ENCODE data around the gene DENND1C. TPM values are rescaled to one million over a fixed set of nuclear protein-coding genes. Genes with fewer than 3 reads are reported as not detected.

The DENND1C gene
- total and polyA plus RNA-seq, 9 of the 15 experiments (the other 6 are each of a cell fraction or from before 2014, with no cell fraction given), result 0.03 to 1.2 (median 0.32) TPM; not detected in 1

DNA sequence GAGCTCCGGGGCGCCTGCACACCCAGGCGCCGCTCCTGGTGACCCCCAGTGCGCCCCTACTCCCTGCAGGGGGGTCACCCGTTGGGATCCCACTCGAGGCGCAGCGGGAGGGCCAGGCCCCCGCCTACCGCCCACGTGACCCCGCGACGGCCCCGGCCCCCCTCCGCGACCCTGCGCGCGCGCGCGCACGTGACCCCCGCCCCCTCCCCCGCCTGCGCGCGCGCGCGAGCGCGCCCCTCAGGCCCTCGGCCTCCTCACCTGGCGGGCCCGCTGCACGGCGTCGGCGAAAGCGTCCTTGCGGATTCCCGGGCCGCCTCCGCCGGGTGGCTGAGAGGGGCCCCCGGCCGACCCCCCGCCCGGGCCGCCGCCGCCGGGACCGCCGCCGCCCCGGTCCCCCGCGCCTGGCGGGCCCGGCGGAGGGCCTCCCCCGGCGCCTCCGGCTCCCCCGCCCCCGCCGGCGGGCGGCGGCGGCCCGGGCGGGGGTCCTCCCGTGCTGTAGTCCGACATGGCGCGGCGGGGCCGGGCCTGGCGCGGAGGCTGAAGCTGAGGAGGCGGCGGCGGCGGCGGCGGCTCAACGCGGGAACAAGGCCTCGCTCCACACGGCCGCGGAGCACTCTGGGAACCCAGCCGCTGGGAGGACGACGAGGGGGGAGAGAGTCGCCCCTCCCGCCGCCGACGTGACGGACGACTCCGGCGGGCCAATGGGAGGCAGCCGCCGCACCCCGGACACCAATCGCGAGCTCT lies 57.2 kb downstream of the DENND1C start, which contains the start of gene KHSRP (continued):
- TF ChIP-seq, protein P1, sequence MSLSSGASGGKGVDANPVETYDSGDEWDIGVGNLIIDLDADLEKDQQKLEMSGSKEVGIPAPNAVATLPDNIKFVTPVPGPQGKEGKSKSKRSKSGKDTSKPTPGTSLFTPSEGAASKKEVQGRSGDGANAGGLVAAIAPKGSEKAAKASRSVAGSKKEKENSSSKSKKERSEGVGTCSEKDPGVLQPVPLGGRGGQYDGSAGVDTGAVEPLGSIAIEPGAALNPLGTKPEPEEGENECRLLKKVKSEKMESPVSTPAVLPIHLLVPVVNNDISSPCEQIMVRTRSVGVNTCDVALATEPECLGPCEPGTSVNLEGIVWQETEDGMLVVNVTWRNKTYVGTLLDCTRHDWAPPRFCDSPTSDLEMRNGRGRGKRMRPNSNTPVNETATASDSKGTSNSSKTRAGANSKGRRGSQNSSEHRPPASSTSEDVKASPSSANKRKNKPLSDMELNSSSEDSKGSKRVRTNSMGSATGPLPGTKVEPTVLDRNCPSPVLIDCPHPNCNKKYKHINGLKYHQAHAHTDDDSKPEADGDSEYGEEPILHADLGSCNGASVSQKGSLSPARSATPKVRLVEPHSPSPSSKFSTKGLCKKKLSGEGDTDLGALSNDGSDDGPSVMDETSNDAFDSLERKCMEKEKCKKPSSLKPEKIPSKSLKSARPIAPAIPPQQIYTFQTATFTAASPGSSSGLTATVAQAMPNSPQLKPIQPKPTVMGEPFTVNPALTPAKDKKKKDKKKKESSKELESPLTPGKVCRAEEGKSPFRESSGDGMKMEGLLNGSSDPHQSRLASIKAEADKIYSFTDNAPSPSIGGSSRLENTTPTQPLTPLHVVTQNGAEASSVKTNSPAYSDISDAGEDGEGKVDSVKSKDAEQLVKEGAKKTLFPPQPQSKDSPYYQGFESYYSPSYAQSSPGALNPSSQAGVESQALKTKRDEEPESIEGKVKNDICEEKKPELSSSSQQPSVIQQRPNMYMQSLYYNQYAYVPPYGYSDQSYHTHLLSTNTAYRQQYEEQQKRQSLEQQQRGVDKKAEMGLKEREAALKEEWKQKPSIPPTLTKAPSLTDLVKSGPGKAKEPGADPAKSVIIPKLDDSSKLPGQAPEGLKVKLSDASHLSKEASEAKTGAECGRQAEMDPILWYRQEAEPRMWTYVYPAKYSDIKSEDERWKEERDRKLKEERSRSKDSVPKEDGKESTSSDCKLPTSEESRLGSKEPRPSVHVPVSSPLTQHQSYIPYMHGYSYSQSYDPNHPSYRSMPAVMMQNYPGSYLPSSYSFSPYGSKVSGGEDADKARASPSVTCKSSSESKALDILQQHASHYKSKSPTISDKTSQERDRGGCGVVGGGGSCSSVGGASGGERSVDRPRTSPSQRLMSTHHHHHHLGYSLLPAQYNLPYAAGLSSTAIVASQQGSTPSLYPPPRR (CRISPR knock-in tag; IDR thresholded peaks at IDR 0.05; ENCODE audit: borderline replicate concordance), result 0 out of 2 replicates have a peak, but pooled peaks have one; percentile 10
- TF ChIP-seq ZBTB1 (CRISPR knock-in tag; IDR thresholded peaks at IDR 0.05; ENCODE audit: borderline replicate concordance, low read depth), result no peak
- 0 out of 2 replicates have a peak, but pooled peaks have one; percentile 25 for TF ChIP-seq SMAD4 (CRISPR knock-in tag; conservative IDR thresholded peaks at IDR 0.05)
- peak; percentile 94 for TF ChIP-seq POLR2G (IDR thresholded peaks at IDR 0.05; ENCODE audit: low read depth, low read length)
- 0 out of 4 replicates have a peak, but pooled peaks of 1 of the 2 experiments have one; percentile 49 for TF ChIP-seq NONO (IDR thresholded peaks at IDR 0.05; ENCODE audit: low read depth in 2 of 2, low read length in 1 of 2)
- TF ChIP-seq MTA1 (IDR thresholded peaks at IDR 0.05; ENCODE audit: borderline replicate concordance), result no peak
- TF ChIP-seq, protein P2, sequence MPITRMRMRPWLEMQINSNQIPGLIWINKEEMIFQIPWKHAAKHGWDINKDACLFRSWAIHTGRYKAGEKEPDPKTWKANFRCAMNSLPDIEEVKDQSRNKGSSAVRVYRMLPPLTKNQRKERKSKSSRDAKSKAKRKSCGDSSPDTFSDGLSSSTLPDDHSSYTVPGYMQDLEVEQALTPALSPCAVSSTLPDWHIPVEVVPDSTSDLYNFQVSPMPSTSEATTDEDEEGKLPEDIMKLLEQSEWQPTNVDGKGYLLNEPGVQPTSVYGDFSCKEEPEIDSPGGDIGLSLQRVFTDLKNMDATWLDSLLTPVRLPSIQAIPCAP (CRISPR knock-in tag; IDR thresholded peaks at IDR 0.05; ENCODE audit: borderline replicate concordance), result no peak
- no peak for TF ChIP-seq KDM2B (CRISPR knock-in tag; IDR thresholded peaks at IDR 0.05)
- TF ChIP-seq, protein P3, sequence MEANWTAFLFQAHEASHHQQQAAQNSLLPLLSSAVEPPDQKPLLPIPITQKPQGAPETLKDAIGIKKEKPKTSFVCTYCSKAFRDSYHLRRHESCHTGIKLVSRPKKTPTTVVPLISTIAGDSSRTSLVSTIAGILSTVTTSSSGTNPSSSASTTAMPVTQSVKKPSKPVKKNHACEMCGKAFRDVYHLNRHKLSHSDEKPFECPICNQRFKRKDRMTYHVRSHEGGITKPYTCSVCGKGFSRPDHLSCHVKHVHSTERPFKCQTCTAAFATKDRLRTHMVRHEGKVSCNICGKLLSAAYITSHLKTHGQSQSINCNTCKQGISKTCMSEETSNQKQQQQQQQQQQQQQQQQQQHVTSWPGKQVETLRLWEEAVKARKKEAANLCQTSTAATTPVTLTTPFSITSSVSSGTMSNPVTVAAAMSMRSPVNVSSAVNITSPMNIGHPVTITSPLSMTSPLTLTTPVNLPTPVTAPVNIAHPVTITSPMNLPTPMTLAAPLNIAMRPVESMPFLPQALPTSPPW (CRISPR knock-in tag; IDR thresholded peaks at IDR 0.05), result peak; percentile 98
- no peak for TF ChIP-seq ZNF830 (CRISPR knock-in tag; IDR thresholded peaks at IDR 0.05)
- peak; percentile 71 for TF ChIP-seq TAF1 (IDR thresholded peaks at IDR 0.05; ENCODE audit: control insufficient read depth, extremely low read depth, insufficient read depth, low read length, severe bottlenecking)
- TF ChIP-seq ZFP1 (CRISPR knock-in tag; IDR thresholded peaks at IDR 0.05), result no peak
- TF ChIP-seq ZNF76 (CRISPR knock-in tag; IDR thresholded peaks at IDR 0.05; ENCODE audit: borderline replicate concordance), result no peak
- TF ChIP-seq CREB1 (IDR thresholded peaks at IDR 0.05), result peak; percentile 83
- peak; percentile 77 for TF ChIP-seq CREB1 (CRISPR knock-in tag; IDR thresholded peaks at IDR 0.05)
- TF ChIP-seq PCBP2 (IDR thresholded peaks at IDR 0.05; ENCODE audit: low read depth, low read length, poor library complexity, severe bottlenecking), result no peak
- no peak for TF ChIP-seq HDAC8 (tag; IDR thresholded peaks at IDR 0.05)
- TF ChIP-seq MAZ (CRISPR knock-in tag; conservative IDR thresholded peaks at IDR 0.05 in 1 of 2, IDR thresholded peaks at IDR 0.05 in 1 of 2), result peak; percentile 69 to 90
- peak; percentile 88 for TF ChIP-seq CREM (IDR thresholded peaks at IDR 0.05; ENCODE audit: low read depth)

All from K562 (cell line).